Epidermal melanocyte (primary cell): ENCODE results near the gene TELO2.

Experiments used
- DNase-seq: peaks from one replicate; pipeline ENCODE4 v3.0.0; 2011; ENCODE audit warnings: low spot score; ENCODE audit not compliant: insufficient read length

The TELO2 gene

DNA sequence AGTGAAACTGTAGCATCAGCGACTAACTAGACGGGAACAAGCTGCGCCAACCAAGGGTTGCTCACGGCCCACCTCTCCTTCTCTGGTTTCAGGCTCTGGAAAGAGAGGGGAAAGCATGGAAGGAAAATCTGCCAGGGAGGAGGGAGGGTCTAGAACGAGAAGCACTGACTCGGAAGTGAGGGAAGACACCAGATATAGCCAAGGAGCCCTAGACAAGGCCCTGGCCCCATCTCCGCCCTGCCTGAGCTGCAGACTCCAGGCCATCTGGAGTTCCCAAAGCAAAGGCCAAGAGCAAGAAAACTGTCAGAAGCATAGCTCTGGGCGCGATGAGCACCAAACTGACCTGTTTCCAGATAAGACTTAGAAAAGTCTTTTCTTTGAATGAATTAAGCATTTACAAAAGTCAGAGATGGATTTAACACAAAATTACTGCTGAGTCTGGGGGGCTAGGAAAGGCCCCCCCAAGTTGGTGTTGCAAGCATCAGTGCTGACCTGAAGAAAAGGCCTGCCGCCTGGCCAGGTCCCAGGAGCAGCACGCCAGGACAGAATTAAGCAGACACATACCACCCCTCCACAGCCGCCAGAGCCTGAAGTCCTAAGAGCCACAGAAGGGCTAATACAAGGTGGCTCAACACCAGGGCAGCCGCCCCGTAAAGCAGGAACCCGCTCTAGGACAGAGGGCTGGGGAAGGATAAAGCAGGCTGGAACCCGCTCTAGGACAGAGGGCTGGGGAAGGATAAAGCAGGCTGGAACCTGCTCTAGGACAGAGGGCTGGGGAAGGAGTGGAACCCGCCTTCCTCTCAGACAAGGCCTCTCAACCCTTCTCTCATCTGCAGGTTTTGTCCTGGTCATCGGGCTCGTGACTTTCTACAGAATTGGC lies 61.0 kb downstream of the TELO2 start:
- DNase-seq: no peak

DNA sequence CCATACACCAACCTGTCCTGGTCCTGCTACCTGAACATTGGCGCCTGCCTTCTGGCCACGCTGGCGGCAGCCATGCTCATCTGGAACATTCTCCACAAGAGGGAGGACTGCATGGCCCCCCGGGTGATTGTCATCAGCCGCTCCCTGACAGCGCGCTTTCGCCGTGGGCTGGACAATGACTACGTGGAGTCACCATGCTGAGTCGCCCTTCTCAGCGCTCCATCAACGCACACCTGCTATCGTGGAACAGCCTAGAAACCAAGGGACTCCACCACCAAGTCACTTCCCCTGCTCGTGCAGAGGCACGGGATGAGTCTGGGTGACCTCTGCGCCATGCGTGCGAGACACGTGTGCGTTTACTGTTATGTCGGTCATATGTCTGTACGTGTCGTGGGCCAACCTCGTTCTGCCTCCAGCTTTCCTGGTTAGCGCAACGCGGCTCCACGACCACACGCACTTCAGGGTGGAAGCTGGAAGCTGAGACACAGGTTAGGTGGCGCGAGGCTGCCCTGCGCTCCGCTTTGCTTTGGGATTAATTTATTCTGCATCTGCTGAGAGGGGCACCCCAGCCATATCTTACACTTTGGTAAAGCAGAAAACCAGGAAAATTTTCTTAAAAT lies 61.8 kb downstream of the TELO2 start:
- DNase-seq: no peak

- no peak for DNase-seq
These were observed 63.1 kb downstream of the TELO2 start for GRCh38 chr16:1556254-1556653.

DNA sequence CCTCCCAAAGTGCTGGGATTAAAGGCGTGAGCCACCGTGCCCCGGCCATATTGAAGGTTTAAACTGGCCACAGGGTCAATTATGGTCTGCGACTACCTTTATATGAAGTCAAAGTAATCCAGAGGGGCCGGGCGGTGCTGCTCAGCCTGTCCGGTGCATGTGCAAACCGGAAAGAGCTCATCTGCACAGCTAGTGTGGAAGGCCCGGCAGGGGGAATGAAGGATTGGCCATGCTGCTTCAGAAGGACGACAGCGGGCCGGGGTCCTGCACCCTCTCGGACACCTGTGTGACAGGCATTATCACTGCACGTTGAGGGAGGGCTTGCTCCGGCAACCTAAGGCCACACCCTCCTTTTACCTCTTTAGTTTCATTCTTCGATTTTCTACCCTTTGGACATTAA lies 63.9 kb downstream of the TELO2 start:
- no peak for DNase-seq

- DNase-seq: no peak
These were observed 64.4 kb downstream of the TELO2 start for GRCh38 chr16:1557576-1557975.

DNA sequence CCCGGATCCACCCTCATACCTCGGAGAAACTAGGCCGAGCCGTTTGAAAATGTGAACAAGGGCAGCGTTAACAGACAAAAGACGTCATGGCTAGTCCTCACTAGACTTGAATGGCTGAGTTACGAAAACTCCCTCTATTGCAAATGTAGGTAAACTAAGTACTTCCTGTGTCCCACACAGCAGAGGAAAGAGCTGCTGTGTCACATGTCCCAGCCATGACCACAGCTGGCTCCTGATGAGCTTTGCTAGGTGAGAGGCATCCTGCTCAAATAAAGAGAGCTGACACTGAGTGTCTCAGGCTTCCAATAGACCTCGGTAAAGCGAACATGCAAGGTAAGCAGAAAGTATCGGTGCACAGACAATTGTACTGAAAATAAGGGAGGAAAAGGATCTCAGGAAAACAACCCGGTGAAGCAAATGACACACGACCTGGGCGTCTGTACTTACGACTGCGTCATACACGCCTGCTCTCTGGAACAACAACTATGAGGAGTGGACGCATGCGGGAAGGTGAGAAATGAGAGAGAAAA lies 66.4 kb downstream of the TELO2 start:
- DNase-seq: no peak
